Uterus (tissue), 4 donors: ENCODE measurements around the gene SEL1L3. TPM values are rescaled to one million over a fixed set of nuclear protein-coding genes. Genes with fewer than 3 reads are reported as not detected.

Experiments
- DNase-seq, 2 donors: peaks; one replicate each; pipeline ENCODE4 v3.0.0-alpha.2; 2019 to 2020
- H3K27ac ChIP-seq, 2 donors: fragments of 200-600 bp; sonication (generic); 1 replicate in 1 of 2; 2 replicates in 1 of 2; pipeline ENCODE4 v1.5.1; 2016 to 2018
- H3K27me3 ChIP-seq, 2 donors: fragments of 200-600 bp; sonication (generic); one replicate each; pipeline ENCODE4 v1.5.1; 2018 to 2019; ENCODE audit warnings: control low read depth in 1 of 2
- H3K36me3 ChIP-seq, 2 donors: fragments of 200-600 bp; sonication (generic); one replicate each; pipeline ENCODE4 v1.5.1; 2019; ENCODE audit warnings: control low read depth in 1 of 2
- H3K4me1 ChIP-seq, 2 donors: fragments of 200-600 bp; sonication (generic); one replicate each; pipeline ENCODE4 v1.5.1; 2018 to 2019; ENCODE audit warnings: control low read depth in 1 of 2
- H3K4me3 ChIP-seq, 2 donors: fragments of 200-600 bp; sonication (generic); 1 replicate in 1 of 2; 2 replicates in 1 of 2; pipeline ENCODE4 v1.5.1; 2018 to 2019; ENCODE audit warnings: mild to moderate bottlenecking in 1 of 2
- H3K9me3 ChIP-seq, 2 donors: fragments of 200-600 bp; sonication (generic); one replicate each; pipeline ENCODE4 v1.5.1; 2019; ENCODE audit warnings: control low read depth in 1 of 2
- POLR2A ChIP-seq, 2 donors: fragments of 450-650 bp; IDR thresholded peaks; one replicate each; pipeline ENCODE4 v1.6.1; 2016; ENCODE audit warnings: antibody characterized with exemption in 2 of 2, mild to moderate bottlenecking in 1 of 2, moderate library complexity in 1 of 2
- intact Hi-C: fragments of 100-400 bp; cut with DNase I; formaldehyde crosslinking; loops from one replicate; pipeline ENCODE4 v1.15.1; 2023; ENCODE audit warnings: low total_unique reads
- total RNA-seq, 4 donors: library from RNA; depleted of rRNA in 3 of 4; stranded (reverse); fragments of >200 nt in 3 of 4; gene quantifications; one replicate each; pipeline versions ENCODE4 v1.1.0 to v1.2.4, GENCODE V29; 2014 to 2023
- TF ChIP-seq, protein P1 (sequence below), 4 experiments: fragments of 200-600 bp in 2 of 4; fragments of 450-650 bp in 2 of 4; sonication (generic) in 2 of 4; IDR thresholded peaks; one replicate each; pipeline ENCODE4 v1.5.1; 2016 to 2019; ENCODE audit warnings: antibody characterized with exemption in 4 of 4, mild to moderate bottlenecking in 2 of 4, moderate library complexity in 1 of 4
- donor health status: DM: yes; HTN: yes; CAD: no.

Gene SEL1L3
- total RNA-seq, 4 donors from 2014 or later, result 4.1 to 46.1 (median 21.2) TPM

DNA sequence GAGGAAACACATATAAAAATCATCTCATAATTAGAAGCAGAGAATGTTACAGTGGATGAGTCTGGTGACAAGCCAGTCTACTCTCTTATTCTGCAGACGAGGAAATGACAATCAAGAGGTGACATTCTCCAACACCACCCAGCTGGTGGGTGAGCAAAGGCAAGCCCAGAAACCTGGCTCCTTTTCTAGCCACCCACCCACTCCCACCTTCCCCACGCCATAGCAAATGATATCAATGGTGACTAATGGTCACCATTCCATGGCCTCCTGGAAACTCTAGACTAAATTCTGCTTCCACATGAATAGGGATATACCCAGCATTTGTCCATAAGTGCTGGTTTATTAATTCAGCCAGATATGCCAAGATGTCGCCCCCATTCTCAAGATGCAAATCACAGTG, 10.7 kb downstream of the SEL1L3 start:
- intact Hi-C loops, result no loop called here
- Histone ChIP-seq H3K4me1 (no peaks in the 10 kb centered on the region), H3K9me3 (no peaks in the 10 kb centered on the region), H3K4me3 (no peak overlapping the region), H3K27ac (no peak overlapping the region), H3K27me3 (no peaks in the 10 kb centered on the region), H3K36me3 (no peaks in the 10 kb centered on the region)
- DNase-seq, result no peak
- TF ChIP-seq POLR2A (IDR thresholded peaks at IDR 0.05), result no peak
- TF ChIP-seq, protein P1, sequence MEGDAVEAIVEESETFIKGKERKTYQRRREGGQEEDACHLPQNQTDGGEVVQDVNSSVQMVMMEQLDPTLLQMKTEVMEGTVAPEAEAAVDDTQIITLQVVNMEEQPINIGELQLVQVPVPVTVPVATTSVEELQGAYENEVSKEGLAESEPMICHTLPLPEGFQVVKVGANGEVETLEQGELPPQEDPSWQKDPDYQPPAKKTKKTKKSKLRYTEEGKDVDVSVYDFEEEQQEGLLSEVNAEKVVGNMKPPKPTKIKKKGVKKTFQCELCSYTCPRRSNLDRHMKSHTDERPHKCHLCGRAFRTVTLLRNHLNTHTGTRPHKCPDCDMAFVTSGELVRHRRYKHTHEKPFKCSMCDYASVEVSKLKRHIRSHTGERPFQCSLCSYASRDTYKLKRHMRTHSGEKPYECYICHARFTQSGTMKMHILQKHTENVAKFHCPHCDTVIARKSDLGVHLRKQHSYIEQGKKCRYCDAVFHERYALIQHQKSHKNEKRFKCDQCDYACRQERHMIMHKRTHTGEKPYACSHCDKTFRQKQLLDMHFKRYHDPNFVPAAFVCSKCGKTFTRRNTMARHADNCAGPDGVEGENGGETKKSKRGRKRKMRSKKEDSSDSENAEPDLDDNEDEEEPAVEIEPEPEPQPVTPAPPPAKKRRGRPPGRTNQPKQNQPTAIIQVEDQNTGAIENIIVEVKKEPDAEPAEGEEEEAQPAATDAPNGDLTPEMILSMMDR (IDR thresholded peaks at IDR 0.05), result no peak

GRCh38 chr4:25847329-25847728, 15.5 kb downstream of the SEL1L3 start:
- intact Hi-C loops, result no loop called here
- no peaks in the 10 kb centered on the region for H3K27me3 ChIP-seq
- H3K27ac ChIP-seq, result no peak overlapping the region
- TF ChIP-seq, protein P1 (IDR thresholded peaks at IDR 0.05), result no peak
- no peak for TF ChIP-seq POLR2A (IDR thresholded peaks at IDR 0.05)
- H3K36me3 ChIP-seq, result no peaks in the 10 kb centered on the region
- no peak overlapping the region for H3K4me3 ChIP-seq
- no peaks in the 10 kb centered on the region for H3K9me3 ChIP-seq
- no peaks in the 10 kb centered on the region for H3K4me1 ChIP-seq
- DNase-seq, result no peak

GRCh38 chr4:25845841-25846653, 16.7 kb downstream of the SEL1L3 start:
- no peak for DNase-seq
- H3K27ac ChIP-seq, result no peak overlapping the region
- no peak overlapping the region for H3K4me3 ChIP-seq
- H3K9me3 ChIP-seq, result no peaks in the 10 kb centered on the region
- H3K36me3 ChIP-seq, result no peaks in the 10 kb centered on the region
- no peaks in the 10 kb centered on the region for H3K4me1 ChIP-seq
- TF ChIP-seq, protein P1 (IDR thresholded peaks at IDR 0.05), result no peak
- TF ChIP-seq POLR2A (IDR thresholded peaks at IDR 0.05), result no peak
- intact Hi-C loops, result no loop called here
- H3K27me3 ChIP-seq, result no peaks in the 10 kb centered on the region

GRCh38 chr4:25844961-25845712, 17.7 kb downstream of the SEL1L3 start:
- DNase-seq, result no peak
- Histone ChIP-seq H3K4me3 (no peak overlapping the region), H3K36me3 (no peaks in the 10 kb centered on the region), H3K27me3 (no peaks in the 10 kb centered on the region), H3K4me1 (no peaks in the 10 kb centered on the region), H3K27ac (no peak overlapping the region), H3K9me3 (no peaks in the 10 kb centered on the region)
- no peak for TF ChIP-seq POLR2A (IDR thresholded peaks at IDR 0.05)
- TF ChIP-seq, protein P1 (IDR thresholded peaks at IDR 0.05), result no peak
- intact Hi-C loops, result no loop called here
